Measurements from ENCODE around the gene KCNAB1. TPM values are rescaled to one million over a fixed set of nuclear protein-coding genes. Genes with fewer than 3 reads are reported as not detected.

Gene KCNAB1
- total RNA-seq, 1 experiment from 2014 or later = not detected

GRCh38 chr3:156303001-156303707 is 182.8 kb downstream of the KCNAB1 start:
- Histone ChIP-seq H3K4me3 (replicated peaks in 1 of 2; ENCODE audit: low read depth in 1 of 2, low read length in 2 of 2) (no peak overlapping the region), H3K4me2 (ENCODE audit: low read length) (no peak overlapping the region), H4K20me1 (ENCODE audit: insufficient read depth) (no peaks in the 10 kb centered on the region), H3K79me2 (ENCODE audit: insufficient read depth, low read length) (no peaks in the 10 kb centered on the region), H3K4me1 (ENCODE audit: control insufficient read depth in 1 of 2, insufficient read depth in 2 of 2, low read length in 2 of 2) (peaks cover 0 to 7% of the 10 kb centered on the region in 2 experiments; a peak in 1 of 4 replicates), H3K9ac (ENCODE audit: low read length) (no peak overlapping the region), H3K9me3 (ENCODE audit: control insufficient read depth in 1 of 2, insufficient read depth in 1 of 2, low read depth in 1 of 2, low read length in 2 of 2) (no peaks in the 10 kb centered on the region), H3K27me3 (ENCODE audit: insufficient read depth, low read length) (no peaks in the 10 kb centered on the region), H3K9me2 (ENCODE audit: insufficient read depth) (no peaks in the 10 kb centered on the region), H3K36me3 (ENCODE audit: control insufficient read depth in 1 of 2, insufficient read depth in 2 of 2, low read length in 2 of 2) (no peaks in the 10 kb centered on the region), H2AFZ (ENCODE audit: low read depth, low read length, poor library complexity, severe bottlenecking) (no peak overlapping the region), H3K27ac (ENCODE audit: low read depth, low read length) (no peak overlapping the region)
- DNase-seq (ENCODE audit: low read depth, low spot score) = no peak
- RAD21 ChIA-PET (ENCODE audit: low non-redundant PET in 1 of 2, low total read pairs in 2 of 2, uncharacterized antibody in 2 of 2, unreplicated experiment in 2 of 2) = no interaction called here
- POLR2A ChIA-PET = no interaction called here
- BruUV-seq (replicated peaks) = no TSS peak
- intact Hi-C loops (cut with micrococcal nuclease) = no loop called here
- no peak for ATAC-seq
- no peak for TF ChIP-seq POLR2A (IDR thresholded peaks at IDR 0.05; ENCODE audit: borderline replicate concordance, extremely low read depth, insufficient read depth, insufficient read length)
- no peak for TF ChIP-seq SIN3A (IDR thresholded peaks at IDR 0.05; ENCODE audit: low read depth)
- no peak for TF ChIP-seq POLR2AphosphoS5 (IDR thresholded peaks at IDR 0.05; ENCODE audit: low read depth, low read length)
- CTCF ChIA-PET = no interaction called here

DNA sequence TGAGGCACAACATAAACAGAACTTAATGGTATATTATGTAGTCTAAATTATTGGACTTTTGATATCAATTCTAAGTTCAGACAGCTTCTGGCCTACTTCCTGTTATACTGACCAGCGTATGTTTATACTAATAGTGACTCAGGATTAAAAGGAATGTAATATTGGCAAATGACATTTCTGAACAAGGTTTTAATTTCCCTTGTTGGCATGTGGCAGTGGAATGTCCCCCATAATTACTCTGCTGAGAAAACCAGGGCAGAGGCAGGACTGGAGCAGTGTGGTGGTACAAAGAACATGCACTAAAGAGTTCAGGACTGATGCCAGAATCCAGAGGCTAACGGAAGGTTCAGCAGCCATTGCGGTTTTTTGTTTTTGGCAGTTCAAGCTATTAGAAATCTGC is 184.0 kb downstream of the KCNAB1 start:
- ChIA-PET POLR2A (no interaction called here), CTCF (no interaction called here), RAD21 (ENCODE audit: low non-redundant PET in 1 of 2, low total read pairs in 2 of 2, uncharacterized antibody in 2 of 2, unreplicated experiment in 2 of 2) (no interaction called here)
- peaks cover 0 to 7% of the 10 kb centered on the region in 2 experiments; a peak in 1 of 4 replicates for H3K4me1 ChIP-seq (ENCODE audit: control insufficient read depth in 1 of 2, insufficient read depth in 2 of 2, low read length in 2 of 2)
- no peak overlapping the region for H3K4me3 ChIP-seq (replicated peaks in 1 of 2; ENCODE audit: low read depth in 1 of 2, low read length in 2 of 2)
- no peak overlapping the region for H2AFZ ChIP-seq (ENCODE audit: low read depth, low read length, poor library complexity, severe bottlenecking)
- H3K9me3 ChIP-seq (ENCODE audit: control insufficient read depth in 1 of 2, insufficient read depth in 1 of 2, low read depth in 1 of 2, low read length in 2 of 2) = no peaks in the 10 kb centered on the region
- no peaks in the 10 kb centered on the region for H3K27me3 ChIP-seq (ENCODE audit: insufficient read depth, low read length)
- BruUV-seq (replicated peaks) = no TSS peak
- TF ChIP-seq TCF7L2 (IDR thresholded peaks at IDR 0.05; ENCODE audit: borderline replicate concordance, extremely low read depth, insufficient read depth, insufficient read length) (no peak), JUND (IDR thresholded peaks at IDR 0.05) (no peak), EZH2phosphoT487 (IDR thresholded peaks at IDR 0.05; ENCODE audit: borderline replicate concordance) (no peak), POLR2A (IDR thresholded peaks at IDR 0.05; ENCODE audit: borderline replicate concordance, extremely low read depth, insufficient read depth, insufficient read length) (no peak), EZH2 (IDR thresholded peaks at IDR 0.05) (no peak), ZFX (IDR thresholded peaks at IDR 0.05) (no peak)
- no peak overlapping the region for H3K27ac ChIP-seq (ENCODE audit: low read depth, low read length)
- no peaks in the 10 kb centered on the region for H3K9me2 ChIP-seq (ENCODE audit: insufficient read depth)
- no peaks in the 10 kb centered on the region for H4K20me1 ChIP-seq (ENCODE audit: insufficient read depth)
- H3K9ac ChIP-seq (ENCODE audit: low read length) = no peak overlapping the region
- H3K4me2 ChIP-seq (ENCODE audit: low read length) = no peak overlapping the region
- no peaks in the 10 kb centered on the region for H3K79me2 ChIP-seq (ENCODE audit: insufficient read depth, low read length)
- ATAC-seq = no peak
- DNase-seq (ENCODE audit: low read depth, low spot score) = no peak
- no peaks in the 10 kb centered on the region for H3K36me3 ChIP-seq (ENCODE audit: control insufficient read depth in 1 of 2, insufficient read depth in 2 of 2, low read length in 2 of 2)
- intact Hi-C loops (cut with micrococcal nuclease) = no loop called here

All from HCT116 (cell line).